Activated naive CD4-positive, alpha-beta T cell treated with Interleukin-2 at 50 U/mL for 16 hours (primary cell): ENCODE measurements around the gene ADAM10.
"Not testable (repeated sequence)": the region's sequence is repeated elsewhere in the genome, so short reads cannot be mapped to it uniquely, and the experiment has no call there.

Source experiments
- DNase-seq: peaks from one replicate; pipeline ENCODE4 v3.0.0-alpha.2; 2020

ADAM10 gene

DNA sequence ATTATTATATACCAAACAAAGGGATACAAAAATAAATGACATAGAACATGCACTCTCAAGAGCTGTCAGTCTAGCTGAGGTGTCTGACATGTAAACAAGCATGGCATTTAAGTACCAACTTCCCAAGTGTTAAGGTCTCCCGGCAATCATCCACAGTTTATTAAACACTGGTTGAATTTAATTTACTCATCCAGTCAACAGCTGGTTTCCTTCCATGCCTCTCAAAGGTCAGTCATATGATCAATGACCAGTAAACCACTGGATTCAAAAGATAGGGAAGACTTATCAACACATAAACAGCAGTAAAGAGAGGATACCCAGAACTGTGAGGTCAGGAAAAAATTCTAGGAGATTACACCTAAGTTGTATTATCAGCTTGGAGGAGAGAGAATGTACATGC lies 80.4 kb downstream of the ADAM10 start:
- DNase-seq, result no peak

DNA sequence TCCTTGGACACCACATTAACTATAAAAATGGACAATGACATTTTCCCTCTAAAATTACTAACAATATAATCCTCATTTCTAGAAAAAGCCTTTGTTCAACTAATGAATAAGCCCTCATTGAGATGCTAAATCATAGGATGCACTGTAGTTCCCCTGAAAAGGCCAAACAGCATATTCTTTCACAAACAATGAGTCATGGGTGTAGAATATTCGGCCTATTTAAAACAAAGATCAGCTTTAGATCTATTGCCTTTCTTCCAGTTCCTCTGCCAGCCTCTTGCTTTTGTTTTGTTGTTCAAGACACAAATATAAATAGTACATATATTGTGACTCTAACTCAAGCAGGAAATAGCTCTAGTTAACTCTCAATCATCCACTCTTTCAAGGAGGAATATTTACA lies 82.5 kb downstream of the ADAM10 start:
- no peak for DNase-seq

DNA sequence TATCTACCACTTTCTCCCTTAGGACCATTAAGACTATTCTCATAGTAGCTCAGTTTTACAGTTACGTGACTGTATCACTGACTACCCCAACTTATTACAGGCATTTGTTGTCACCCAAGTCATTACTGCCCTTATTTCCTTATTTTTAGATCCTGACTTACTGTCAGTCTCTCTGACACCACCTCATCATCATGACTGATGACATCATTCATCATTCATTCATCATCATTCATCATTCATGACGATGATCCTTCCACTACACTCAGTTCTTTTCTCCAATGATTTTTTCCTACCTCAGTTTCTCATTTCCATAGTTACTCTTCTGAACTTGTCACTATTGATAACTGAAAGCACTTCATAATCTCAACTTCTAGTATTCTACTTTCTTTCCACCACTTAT lies 83.8 kb downstream of the ADAM10 start:
- no peak for DNase-seq

DNA sequence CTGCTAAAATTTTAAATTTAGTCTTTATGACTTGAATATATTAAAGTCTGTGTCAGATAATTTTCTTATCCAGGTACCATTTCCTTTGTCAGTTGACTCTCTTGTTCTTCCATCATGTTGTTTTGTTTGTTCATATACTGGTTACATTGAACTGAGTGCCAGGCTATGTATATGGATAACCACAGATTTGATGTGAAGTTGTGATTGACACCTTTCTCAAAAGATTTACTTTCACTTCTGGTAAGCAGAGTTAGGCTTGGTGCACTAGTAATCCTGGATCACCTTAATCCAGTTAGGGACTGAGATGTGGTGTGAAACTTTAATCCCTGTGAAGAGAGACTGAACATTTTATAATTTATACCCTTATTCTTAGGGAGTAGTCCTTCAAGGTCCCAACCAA lies 99.4 kb downstream of the ADAM10 start:
- DNase-seq, result no peak

DNA sequence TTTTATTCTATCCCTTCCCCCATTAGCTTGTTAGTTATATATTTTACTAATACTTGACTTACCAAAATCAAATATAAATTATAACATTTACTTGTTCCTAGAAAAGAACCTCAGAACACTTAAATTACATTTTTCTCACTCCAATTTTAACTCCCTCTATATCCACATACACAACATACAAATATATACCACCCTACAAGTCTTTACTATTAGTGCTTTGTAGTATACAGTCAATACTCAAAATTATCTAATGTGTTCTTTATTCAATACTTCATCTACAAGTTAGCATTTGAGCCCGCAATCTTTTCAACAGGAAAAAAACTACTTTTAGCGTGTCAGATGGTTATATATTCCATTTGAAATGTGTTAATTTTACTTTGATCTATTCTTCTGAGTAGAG lies 100.3 kb downstream of the ADAM10 start:
- no peak for DNase-seq

DNA sequence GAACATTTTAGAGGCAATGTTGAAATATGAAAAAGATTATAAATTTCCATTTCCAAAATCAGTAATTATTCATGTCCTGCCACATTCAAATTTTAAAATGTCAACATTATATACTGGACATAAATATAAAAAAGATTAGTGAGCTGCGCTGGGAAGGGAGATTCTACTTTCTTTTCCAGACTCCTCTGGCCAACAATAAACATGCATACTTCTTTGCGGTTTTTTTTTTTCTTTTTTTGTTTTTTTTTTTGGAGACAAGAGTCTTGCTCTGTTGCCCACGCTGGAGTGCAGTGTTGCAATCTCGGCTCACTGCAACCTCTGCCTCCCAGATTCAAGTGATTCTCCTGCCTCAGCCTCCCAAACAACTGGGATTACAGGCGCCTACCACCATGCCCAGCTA lies 105.5 kb downstream of the ADAM10 start:
- no peak for DNase-seq

DNA sequence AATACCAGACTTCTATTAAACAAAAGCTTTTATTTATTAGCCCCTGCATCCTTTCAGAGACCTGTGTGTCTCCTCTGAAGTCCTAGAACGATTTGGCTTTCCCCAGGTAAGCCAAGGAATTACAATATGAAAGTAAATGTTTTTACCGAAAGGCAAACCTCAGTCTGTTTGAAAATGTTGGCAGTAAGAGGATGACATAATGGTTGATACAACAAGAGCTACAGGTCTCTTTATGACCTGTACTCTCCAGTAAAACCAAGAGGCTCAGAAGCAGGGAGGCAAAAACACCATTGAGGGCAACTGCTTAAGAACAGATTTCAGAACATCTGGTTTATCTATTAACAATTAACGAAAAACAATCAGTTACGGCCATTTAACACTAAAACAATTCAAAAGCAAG lies 107.8 kb downstream of the ADAM10 start:
- no peak for DNase-seq

DNA sequence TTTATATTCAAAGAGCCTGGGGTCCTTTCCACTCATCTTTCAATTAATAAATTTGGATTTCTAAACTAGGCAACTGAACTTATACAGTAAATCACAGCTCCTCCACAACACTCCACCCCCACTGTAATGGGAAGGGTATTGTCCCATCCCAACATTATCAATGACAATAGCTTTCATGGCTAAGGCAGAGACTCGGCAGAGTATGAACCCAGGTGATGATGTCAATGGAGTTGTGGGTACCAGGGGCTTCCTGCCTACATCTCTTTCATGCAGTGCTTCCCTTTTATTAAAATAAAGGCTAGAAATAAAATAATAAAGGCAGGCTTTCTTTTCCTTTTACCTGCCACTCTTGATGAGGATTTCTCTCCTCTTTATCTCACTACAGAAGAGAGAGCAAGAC lies 109.5 kb downstream of the ADAM10 start:
- no peak for DNase-seq

DNA sequence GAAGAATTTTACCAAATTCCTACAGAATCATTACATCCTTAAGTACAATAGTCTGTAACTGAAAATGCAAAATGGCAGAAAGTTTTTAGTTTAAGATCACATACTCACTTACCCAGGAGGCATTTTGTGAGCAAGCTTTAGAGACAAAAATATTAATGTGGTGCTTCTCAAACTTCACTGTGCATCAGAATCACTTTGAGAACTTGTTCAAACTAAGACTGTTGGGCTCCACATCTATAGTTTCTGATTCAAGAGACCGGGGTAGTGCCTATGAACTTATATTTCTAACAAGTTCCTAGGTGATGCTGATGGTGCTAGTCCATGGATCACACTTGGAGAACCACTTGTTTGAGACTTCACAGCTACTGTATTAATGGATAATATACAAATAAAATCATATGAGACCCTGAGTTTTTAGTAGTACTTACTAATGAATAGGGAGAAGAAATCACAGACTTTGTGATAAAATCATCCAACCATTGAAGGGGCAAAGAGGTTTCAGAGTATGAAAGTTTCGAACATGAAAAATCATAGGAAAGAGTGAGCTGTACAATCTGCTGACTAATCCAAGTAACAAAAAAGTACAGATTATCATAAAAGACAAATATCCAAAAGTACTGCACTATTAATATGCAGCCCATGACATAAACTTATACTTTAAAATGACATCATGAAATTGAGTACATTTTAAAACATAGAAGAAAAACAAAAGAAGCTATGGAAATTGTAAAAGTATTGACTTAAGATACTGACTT lies 110.3 kb downstream of the ADAM10 start:
- DNase-seq, result no peak

DNA sequence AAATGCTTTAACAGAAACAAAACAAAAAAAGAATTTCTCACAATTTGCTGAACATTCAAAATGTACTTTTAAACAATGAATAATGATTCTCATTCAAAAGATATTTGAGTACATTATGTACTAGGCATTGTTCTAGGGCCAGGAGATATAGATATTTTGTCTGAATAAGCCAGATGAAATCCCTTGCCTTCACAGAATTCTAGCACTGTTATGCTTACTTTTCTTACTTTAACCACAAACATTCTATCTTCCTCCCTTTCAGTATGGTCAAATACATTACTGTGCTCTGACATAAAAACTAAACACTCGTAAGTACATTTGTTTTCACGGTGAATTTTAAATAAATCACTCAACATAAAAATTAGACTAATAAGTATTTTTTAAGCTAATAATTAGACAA lies 116.7 kb downstream of the ADAM10 start:
- no peak for DNase-seq

DNA sequence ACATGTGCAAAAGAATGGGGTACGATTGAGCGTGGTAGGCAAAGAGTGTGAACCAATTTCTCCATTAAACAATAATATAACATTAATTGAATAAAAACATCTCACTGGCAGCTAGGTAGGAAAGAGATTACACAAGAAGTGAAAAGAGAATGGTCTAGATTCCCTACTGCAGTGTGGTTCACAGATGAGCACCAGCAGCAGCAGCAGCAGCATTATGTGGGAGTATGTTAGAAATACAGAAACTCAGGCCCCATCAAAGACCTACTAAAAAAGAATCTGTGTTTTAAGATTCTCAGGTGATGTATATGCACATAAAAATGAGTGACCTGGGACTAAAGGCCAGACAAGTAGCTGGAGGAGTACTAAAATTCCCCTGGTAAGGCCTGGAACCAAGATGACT lies 118.2 kb downstream of the ADAM10 start:
- DNase-seq, result no peak

DNA sequence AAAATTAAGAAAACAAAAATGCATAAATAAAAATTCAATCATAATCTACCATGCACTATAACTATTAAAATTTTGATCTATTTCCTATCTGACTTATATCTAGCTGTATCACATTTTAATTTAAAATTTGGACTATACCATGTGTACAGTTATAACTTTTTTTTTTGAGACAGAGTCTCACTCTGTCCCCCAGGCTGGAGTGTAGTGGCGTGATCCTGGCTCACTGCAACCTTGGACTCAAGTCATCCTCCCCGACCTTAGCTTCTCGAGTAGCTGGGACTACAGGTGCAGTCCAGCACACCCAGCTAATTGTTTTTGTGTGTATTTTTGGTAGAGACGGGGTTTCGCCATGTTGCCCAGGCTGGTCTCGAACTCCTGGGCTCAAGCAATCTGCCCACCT lies 119.9 kb downstream of the ADAM10 start:
- no peak for DNase-seq

DNA sequence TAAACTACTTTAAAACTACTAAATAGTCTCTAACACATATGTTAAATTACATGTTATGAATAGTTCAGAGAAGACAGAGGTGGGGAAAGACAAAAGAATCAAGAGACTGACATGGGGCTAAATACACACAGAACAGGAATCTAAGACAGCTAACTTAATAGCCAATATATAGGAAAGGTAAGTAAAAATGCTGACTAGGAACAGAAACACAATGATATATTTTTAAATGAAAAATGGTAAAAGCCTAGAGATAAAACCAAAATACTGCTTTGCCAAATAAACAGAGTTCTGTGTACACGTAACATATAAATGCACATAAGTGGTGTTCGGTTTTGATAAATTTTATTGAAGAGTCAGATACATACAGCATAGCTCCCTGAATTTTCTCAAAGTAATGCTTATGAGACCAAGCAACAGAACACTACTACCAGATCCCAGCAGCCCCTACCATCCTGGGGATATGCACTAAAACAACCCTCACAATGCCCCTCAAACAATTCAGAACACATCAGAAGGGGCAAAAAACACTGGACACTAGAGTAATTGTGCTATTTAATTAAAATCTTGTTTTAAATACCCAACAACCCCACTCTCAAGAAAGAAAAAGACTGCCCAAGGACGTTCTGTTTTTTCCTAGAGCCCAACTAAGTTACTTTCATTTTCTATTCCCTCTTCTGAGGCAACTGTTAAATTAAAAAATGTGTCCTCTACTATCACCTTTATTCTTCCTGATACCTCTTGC lies 121.1 kb downstream of the ADAM10 start:
- no peak for DNase-seq

DNA sequence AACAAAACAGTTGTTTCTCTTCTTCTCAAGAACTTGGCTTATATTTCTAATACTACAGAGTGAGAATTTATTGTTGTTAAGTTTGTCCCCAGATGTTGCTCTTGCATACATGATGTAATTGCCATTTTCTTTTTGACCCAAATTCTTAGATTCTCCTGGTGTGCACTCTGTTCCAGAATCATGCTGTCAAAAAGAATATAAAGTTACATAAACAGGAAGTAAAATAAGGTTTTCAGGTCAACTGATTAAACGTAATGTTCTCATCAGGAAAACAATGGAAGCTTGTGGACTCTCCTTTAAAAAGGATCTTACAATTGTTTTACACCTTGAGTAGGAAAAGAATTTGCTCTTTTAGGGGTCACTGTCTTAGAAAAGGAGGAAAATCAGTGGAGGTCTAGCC lies 121.8 kb downstream of the ADAM10 start:
- no peak for DNase-seq

DNA sequence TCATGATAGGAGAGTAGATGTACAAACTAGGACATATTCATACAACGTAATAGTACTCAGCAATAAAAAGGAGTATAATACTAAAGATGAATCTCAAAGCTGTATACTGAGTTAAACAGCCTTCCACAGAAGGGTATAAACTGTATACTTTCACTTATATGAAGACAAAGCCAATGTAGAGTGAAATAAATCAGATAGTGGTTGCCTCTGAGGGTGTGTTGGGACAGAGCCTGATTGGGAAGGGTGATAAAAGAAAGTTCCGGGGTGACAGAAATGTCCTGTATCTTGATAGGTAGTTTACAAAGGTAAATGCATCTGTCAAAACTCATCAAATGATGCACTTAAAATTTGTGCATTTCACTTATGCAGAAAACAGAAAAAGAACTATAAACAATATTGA lies 122.5 kb downstream of the ADAM10 start:
- no peak for DNase-seq

DNA sequence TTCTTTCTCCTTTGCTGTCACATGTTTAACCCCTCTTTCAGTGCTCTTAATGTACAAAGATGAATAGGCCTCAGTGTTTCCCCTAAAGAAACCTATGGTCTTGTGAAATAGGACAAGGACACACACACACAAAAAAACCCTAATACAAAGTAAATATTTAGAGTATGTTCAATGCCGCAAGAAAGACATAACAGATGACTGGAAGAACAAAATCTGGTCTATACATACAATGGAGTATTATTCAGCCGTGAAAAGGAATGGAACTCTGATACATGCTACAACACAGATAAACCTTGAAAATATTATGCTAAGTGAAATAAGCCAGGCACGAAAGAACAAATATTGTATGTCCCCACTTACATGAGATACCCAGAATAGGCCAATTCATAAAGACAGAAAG lies 123.1 kb downstream of the ADAM10 start:
- no peak for DNase-seq

DNA sequence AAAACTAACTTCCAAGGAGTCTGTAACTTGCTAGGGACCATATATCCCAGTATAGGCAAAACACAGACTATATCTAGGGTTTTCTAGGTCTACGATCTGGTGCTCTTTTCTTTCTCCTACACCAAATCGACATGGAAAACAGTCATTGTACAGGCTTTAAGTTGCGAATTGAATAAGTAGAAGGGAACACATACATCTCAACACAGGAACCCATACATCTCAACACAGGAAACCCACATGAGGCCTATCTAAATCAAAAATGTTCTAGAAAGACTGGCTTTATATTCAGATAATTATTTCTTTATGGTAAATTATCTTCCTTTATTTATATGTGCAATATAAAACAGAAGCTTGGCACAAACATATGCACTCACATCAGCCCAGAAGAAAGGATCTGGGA lies 126.6 kb downstream of the ADAM10 start:
- no peak for DNase-seq

DNA sequence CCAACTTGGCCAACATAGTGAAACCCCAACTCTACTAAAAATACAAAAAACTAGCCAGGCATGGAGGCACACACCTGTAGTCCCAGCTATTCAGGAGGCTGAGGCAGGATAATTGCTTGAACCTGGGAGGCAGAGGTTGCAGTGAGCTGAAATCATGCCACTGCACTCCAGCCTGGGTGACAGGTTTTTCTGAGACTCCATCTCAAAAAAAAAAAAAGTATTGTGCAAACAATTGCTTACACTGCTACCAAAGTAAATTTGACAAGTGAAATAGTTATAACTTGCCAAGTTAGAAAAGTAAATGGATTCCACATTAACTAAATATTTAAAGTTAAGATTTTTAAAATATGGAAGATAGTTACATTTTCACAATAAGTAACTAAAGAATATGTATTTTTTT lies 129.2 kb downstream of the ADAM10 start:
- DNase-seq, result not testable (repeated sequence)

DNA sequence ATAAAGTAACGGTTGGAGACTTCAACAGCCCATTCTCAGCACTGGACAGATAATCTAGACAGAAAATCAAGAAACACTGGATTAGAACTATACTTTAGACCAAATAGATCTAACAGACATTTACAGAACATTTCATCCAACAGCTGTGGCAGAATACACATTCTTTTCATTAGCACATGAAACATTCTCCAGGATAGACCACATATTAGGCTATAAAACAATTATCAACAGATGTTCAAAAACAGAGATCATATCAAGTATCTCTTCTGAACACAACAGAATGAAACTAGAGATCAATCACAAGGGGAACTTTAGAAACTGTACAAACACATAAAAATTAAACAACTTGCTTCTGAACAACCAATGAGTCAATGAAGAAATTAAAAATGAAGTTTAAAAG lies 133.3 kb downstream of the ADAM10 start:
- no peak for DNase-seq

DNA sequence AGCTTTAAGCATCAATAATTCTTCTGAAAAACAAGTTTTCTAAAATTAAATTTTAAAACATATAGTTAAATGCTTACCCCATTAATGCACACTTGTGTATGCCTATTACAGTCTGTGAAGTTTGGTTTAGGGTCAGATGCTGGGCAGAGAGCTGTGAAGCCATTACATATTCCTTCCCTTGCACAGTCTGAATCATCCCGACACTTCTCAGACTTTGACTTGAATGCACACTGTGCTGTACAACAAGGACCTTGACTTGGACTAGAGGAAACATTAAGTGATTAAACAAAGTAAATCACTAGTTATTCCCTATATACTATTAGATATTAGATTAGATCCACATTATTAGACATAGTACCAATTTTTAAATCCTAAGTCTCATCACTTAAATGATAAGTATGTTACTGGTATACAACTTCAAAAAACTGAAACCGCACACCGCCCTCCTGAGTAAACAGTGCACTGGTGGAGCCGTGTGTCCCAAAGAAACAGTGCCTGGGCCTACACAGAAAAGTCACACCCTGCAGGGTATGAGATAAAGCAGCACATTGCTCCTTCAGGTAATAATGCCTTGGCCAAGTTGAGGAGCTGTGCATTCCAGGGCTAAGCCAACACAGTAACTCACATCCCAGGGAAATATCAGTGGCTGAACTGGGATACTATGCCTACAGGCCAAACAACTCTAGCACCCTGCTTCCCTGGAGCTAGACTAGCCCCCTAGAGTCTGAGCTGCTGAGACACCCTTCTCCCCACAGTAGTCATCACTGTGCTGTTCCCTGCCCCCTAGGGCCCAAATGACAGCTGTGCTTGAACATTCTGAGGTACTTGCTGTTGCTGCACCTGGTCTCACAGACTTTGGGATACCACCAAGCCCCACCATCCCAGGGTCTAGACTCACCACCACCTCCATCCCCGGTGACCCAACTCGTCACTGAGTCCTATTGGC lies 137.5 kb downstream of the ADAM10 start:
- no peak for DNase-seq

DNA sequence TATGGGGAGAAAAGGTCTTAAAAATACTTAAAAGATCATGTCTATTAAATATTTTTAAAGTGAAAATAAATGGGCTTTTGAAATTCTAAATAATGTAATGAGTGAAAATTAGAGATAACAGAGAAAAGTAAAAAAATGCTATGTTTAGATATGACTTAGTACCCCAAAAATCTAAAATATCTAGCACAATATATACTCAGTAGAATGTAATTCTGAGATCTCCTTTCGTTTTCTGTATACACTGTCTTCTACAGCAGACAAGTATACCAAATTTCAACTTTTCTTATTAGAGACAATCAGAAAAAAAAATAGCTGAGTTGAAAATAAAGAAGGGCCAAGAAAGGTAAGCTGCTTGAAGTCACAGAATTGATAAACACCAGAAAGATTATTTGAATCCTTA lies 140.8 kb downstream of the ADAM10 start:
- DNase-seq, result no peak

DNA sequence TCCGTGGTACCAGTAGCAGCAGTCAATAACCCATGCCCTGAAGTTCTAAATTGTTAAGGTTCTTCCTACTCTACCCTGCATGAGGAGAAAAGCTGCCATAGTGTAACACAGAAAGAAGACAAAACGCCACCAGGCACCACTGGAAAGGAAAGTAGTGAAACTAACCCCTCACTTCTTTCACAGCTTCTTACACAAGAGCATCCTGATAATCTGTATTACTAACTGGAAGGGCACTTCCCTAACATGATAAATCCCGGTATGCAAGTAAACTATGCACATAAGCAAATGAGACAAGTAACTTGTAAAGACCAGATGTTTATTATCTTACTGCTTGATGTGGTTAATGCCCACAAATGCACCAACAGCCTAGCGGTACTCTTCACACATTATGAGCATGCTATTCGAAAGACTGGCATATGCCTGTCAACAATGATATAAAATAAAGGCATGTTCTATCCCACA lies 141.3 kb downstream of the ADAM10 start:
- DNase-seq, result no peak

DNA sequence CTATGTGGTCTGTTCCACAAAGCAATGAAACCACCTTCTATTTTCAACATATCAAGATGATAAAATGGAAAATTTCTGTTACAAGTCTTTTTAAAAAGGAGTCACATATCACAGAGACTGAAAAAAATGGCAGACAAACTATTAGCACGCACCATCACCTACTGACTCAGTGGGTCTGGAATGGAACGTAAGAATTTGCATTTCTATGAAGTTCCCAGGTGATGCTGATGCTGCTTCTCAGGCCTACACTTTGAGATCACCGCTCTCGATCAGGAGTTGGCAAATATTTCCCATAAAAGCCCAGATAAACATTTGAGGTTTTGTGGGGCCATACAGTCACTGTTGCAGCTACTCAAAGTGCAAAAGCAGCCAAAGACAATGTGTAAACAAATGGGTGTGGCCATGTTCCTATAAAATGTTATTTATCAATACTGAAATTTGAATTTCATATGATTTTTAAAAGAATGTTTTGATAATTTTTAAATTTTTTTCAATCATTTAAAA lies 142.9 kb downstream of the ADAM10 start:
- no peak for DNase-seq
